HG03196 (cell line): ENCODE measurements around the gene GSTA5.
"Not testable (repeated sequence)": the region's sequence is repeated elsewhere in the genome, so short reads cannot be mapped to it uniquely, and the experiment has no call there.

Source experiments
- ATAC-seq: cut with Tn5 transposase; IDR thresholded peaks from one replicate; pipeline ENCODE4 v1.9.1; 2021; ENCODE audit not compliant: unreplicated experiment

The GSTA5 gene

GRCh38 chr6:52799272-52799671, 41.3 kb downstream of the GSTA5 start:
- not testable (repeated sequence) for ATAC-seq

- not testable (repeated sequence) for ATAC-seq
Observed at GRCh38 chr6:52794366-52794765, 46.2 kb downstream of the GSTA5 start.

- ATAC-seq, result no peak
Observed at GRCh38 chr6:52790861-52791260, 49.8 kb downstream of the GSTA5 start.

- not testable (repeated sequence) for ATAC-seq
Observed at GRCh38 chr6:52789658-52790057, 51.0 kb downstream of the GSTA5 start.

- ATAC-seq, result no peak
Observed at GRCh38 chr6:52788478-52788877, 52.1 kb downstream of the GSTA5 start.

GRCh38 chr6:52787917-52788316, 52.7 kb downstream of the GSTA5 start:
- no peak for ATAC-seq

GRCh38 chr6:52786249-52786956, 54.2 kb downstream of the GSTA5 start:
- ATAC-seq, result no peak

- ATAC-seq, result not testable (repeated sequence)
Observed at GRCh38 chr6:52782696-52783274, 57.8 kb downstream of the GSTA5 start.

- ATAC-seq, result not testable (repeated sequence)
Observed at GRCh38 chr6:52782209-52782608, 58.4 kb downstream of the GSTA5 start.
